VCaP (cell line): ENCODE measurements around the gene SKIC8.

Source experiments
- H3K27ac ChIP-seq: fragments of 450-650 bp; 2 replicates; pipeline ENCODE4 v1.5.1; 2017
- TF ChIP-seq, protein P1 (sequence below): fragments of 450-650 bp; conservative IDR thresholded peaks from 2 replicates; pipeline ENCODE4 v1.5.1; 2017; ENCODE audit warnings: mild to moderate bottlenecking, moderate library complexity

Gene SKIC8

GRCh38 chr15:78302579-78303312 is 3.3 kb upstream of the SKIC8 start:
- H3K27ac ChIP-seq: no peak overlapping the region; the same call in 1 of the 2 replicates
- TF ChIP-seq, protein P1, sequence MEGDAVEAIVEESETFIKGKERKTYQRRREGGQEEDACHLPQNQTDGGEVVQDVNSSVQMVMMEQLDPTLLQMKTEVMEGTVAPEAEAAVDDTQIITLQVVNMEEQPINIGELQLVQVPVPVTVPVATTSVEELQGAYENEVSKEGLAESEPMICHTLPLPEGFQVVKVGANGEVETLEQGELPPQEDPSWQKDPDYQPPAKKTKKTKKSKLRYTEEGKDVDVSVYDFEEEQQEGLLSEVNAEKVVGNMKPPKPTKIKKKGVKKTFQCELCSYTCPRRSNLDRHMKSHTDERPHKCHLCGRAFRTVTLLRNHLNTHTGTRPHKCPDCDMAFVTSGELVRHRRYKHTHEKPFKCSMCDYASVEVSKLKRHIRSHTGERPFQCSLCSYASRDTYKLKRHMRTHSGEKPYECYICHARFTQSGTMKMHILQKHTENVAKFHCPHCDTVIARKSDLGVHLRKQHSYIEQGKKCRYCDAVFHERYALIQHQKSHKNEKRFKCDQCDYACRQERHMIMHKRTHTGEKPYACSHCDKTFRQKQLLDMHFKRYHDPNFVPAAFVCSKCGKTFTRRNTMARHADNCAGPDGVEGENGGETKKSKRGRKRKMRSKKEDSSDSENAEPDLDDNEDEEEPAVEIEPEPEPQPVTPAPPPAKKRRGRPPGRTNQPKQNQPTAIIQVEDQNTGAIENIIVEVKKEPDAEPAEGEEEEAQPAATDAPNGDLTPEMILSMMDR: no peak

GRCh38 chr15:78301828-78302227 is 2.4 kb upstream of the SKIC8 start:
- TF ChIP-seq, protein P1: no peak
- no peak overlapping the region for H3K27ac ChIP-seq

DNA sequence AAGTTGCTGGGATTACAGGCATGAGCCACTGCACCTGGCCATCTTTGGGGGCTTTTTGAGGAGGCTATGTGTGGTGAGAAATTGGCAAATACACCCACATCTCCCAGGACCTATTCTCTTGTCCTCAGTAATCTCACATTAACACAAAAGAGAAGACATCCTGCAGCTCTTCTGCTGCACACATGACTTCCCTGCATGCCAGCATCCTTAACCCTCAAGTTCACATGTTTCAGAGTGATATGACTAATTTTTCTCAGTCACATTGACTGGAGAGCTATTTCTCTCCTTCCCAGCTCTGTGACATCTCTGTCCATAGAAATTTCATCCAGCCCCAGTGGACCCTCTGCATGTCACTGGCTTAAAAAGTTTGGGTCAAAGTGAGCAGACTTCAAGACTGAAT is 1.9 kb upstream of the SKIC8 start:
- TF ChIP-seq, protein P1: no peak
- no peak overlapping the region for H3K27ac ChIP-seq

DNA sequence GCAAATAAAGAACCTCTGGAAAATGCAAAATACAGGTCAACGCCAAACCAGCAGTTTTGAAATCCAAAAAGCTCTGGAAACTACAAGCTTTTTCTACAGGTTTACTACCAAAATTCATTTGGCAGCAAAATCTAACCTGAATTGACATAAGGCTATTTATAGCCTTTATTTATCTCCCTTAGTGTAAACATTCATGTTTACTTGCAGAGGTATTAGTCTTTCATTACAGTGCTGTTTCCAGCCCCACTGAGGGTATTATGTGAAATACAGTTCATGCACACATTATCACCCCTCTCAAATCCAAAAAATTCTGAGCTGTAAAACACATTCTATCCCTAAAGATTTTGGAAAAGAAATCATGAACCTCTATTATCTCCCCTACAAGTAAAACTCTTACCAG is 7.2 kb downstream of the SKIC8 start:
- peak overlapping the region; percentile 72 for H3K27ac ChIP-seq
- TF ChIP-seq, protein P1: no peak

- TF ChIP-seq, protein P1: no peak
- peak overlapping the region; percentile 72 for H3K27ac ChIP-seq
Measured at GRCh38 chr15:78291698-78292097, 7.7 kb downstream of the SKIC8 start.

- H3K27ac ChIP-seq: peak overlapping the region; percentile 72
- TF ChIP-seq, protein P1: no peak
Measured at GRCh38 chr15:78291052-78291451, 8.4 kb downstream of the SKIC8 start.

GRCh38 chr15:78290222-78290621 is 9.2 kb downstream of the SKIC8 start:
- peak overlapping the region; percentile 72 for H3K27ac ChIP-seq
- TF ChIP-seq, protein P1: no peak
